Endothelial cell of umbilical vein (primary cell): ENCODE results near the gene FAM111B. TPM values are rescaled to one million over a fixed set of nuclear protein-coding genes. Genes with fewer than 3 reads are reported as not detected.

ENCODE experiments used
- BruUV-seq: library from RNA; stranded (reverse); fragments of 400-500 nt; replicated peaks from 2 replicates; lab custom pipeline; 2021; lab: Mats Ljungman, UMichigan
- CTCF ChIA-PET: fragments of 300-600, 350-600 bp; sonication (Branson Sonifier 250); formaldehyde crosslinking; loops from one replicate; lab custom pipeline; 2021; ENCODE audit warnings: antibody characterized with exemption, inconsistent platforms; lab: Charles Lee
- POLR2A ChIA-PET: fragments of 300-600, 350-600 bp; sonication (Branson Sonifier 250); formaldehyde crosslinking; loops from one replicate; lab custom pipeline; 2021; ENCODE audit warnings: antibody characterized with exemption, inconsistent platforms; lab: Charles Lee
- DNase-seq: peaks from one replicate; pipeline ENCODE4 v3.0.0-alpha.2; 2011; ENCODE audit warnings: low read depth, low spot score
- FAIRE-seq: peaks from 2 replicates; lab custom pipeline; 2011; peaks lifted over from hg19 to GRCh38; lab: Jason Lieb, UNC
- H2AFZ ChIP-seq: 2 replicates; pipeline ENCODE4 v1.6.0; 2012; ENCODE audit warnings: low read depth, low read length, control low read depth, inconsistent platforms
- H3K27ac ChIP-seq: 2 replicates; pipeline ENCODE4 v1.5.1; 2011; ENCODE audit warnings: low read depth, mild to moderate bottlenecking, control low read depth, low read length, moderate library complexity; ENCODE audit not compliant: insufficient read depth
- H3K27me3 ChIP-seq, 2 experiments: 2 replicates each; pipeline versions ENCODE4 v1.6.0 to v1.6.1; 2011; ENCODE audit warnings: low read length in 2 of 2, mixed read lengths in 1 of 2; ENCODE audit not compliant: control insufficient read depth in 2 of 2, insufficient read depth in 2 of 2
- H3K36me3 ChIP-seq, 2 experiments: 2 replicates in 1 of 2; 3 replicates in 1 of 2; pipeline ENCODE4 v1.5.1; 2011; ENCODE audit warnings: low read length in 2 of 2, mild to moderate bottlenecking in 1 of 2, moderate library complexity in 1 of 2; ENCODE audit not compliant: control insufficient read depth in 2 of 2, insufficient read depth in 2 of 2; ENCODE audit errors: extremely low read depth in 1 of 2
- H3K4me1 ChIP-seq: 3 replicates; pipeline ENCODE4 v1.5.1; 2011; ENCODE audit warnings: mild to moderate bottlenecking, low read length; ENCODE audit not compliant: control insufficient read depth, insufficient read depth; ENCODE audit errors: extremely low read depth
- H3K4me2 ChIP-seq: 2 replicates; pipeline ENCODE4 v1.6.1; 2011; ENCODE audit warnings: low read length, control low read depth, mixed read lengths; ENCODE audit not compliant: insufficient read depth
- H3K4me3 ChIP-seq, 3 experiments: fragments of 200-600 bp in 1 of 3; sonication (generic), shearing (Covaris generic) in 1 of 3; replicated peaks in 1 of 3; 2 replicates each; pipeline ENCODE4 v1.5.1; 2011 to 2016; ENCODE audit warnings: control low read depth in 3 of 3, low read length in 3 of 3, mild to moderate bottlenecking in 2 of 3, inconsistent platforms in 1 of 3, low read depth in 1 of 3, moderate library complexity in 1 of 3; ENCODE audit not compliant: insufficient read depth in 1 of 3
- H3K79me2 ChIP-seq: 2 replicates; pipeline ENCODE4 v1.6.0; 2012; ENCODE audit warnings: low read length, inconsistent platforms; ENCODE audit not compliant: control insufficient read depth, insufficient read depth
- H3K9ac ChIP-seq: replicated peaks from 2 replicates; pipeline ENCODE3; 2011; ENCODE audit warnings: low read length, control low read depth; ENCODE audit not compliant: insufficient read depth; ENCODE audit errors: extremely low read depth
- H3K9me1 ChIP-seq: replicated peaks from 3 replicates; pipeline ENCODE4 v1.6.0; 2011; ENCODE audit warnings: mild to moderate bottlenecking, low read length; ENCODE audit not compliant: control insufficient read depth, insufficient read depth; ENCODE audit errors: extremely low read depth
- H3K9me3 ChIP-seq: replicated peaks from 2 replicates; pipeline ENCODE4 v1.5.1; 2012; ENCODE audit warnings: low read length, inconsistent platforms; ENCODE audit not compliant: control insufficient read depth, insufficient read depth
- H4K20me1 ChIP-seq: replicated peaks from 2 replicates; pipeline ENCODE3; 2011; ENCODE audit warnings: mild to moderate bottlenecking, low read length; ENCODE audit not compliant: control insufficient read depth, insufficient read depth; ENCODE audit errors: extremely low read depth
- CTCF ChIP-seq, 2 donors: IDR thresholded peaks; 1 replicate in 1 of 2; 2 replicates in 1 of 2; pipeline ENCODE4 v1.5.1; 2011; ENCODE audit warnings: low read length in 2 of 2, mild to moderate bottlenecking in 2 of 2, moderate library complexity in 2 of 2, control low read depth in 1 of 2, inconsistent platforms in 1 of 2, low read depth in 1 of 2; ENCODE audit not compliant: insufficient read depth in 1 of 2; ENCODE audit errors: extremely low read depth in 1 of 2
- EZH2 ChIP-seq: IDR thresholded peaks from 2 replicates; pipeline ENCODE4 v1.6.1; 2012; ENCODE audit warnings: borderline replicate concordance, low read depth, mild to moderate bottlenecking, moderate library complexity, low read length, inconsistent platforms; ENCODE audit not compliant: severe bottlenecking
- FOS ChIP-seq: IDR thresholded peaks from 2 replicates; pipeline ENCODE4 v1.6.1; 2011; ENCODE audit warnings: mild to moderate bottlenecking, low read length, moderate library complexity, borderline replicate concordance; ENCODE audit not compliant: insufficient read depth
- GATA2 ChIP-seq: IDR thresholded peaks from 2 replicates; pipeline ENCODE4 v1.7.0; 2011; ENCODE audit warnings: low read depth, mild to moderate bottlenecking, moderate library complexity, mixed read lengths, low read length; ENCODE audit not compliant: insufficient read length, insufficient read depth
- JUN ChIP-seq: IDR thresholded peaks from 2 replicates; pipeline ENCODE4 v1.6.1; 2011; ENCODE audit warnings: borderline replicate concordance, low read depth; ENCODE audit not compliant: insufficient read length, insufficient read depth
- MAX ChIP-seq: IDR thresholded peaks from 2 replicates; pipeline ENCODE4 v1.6.1; 2011; ENCODE audit not compliant: insufficient read depth, insufficient read length
- MYC ChIP-seq: IDR thresholded peaks from one replicate; pipeline ENCODE4 v1.6.1; 2011; ENCODE audit warnings: mild to moderate bottlenecking, low read depth, low read length
- POLR2A ChIP-seq: IDR thresholded peaks from 2 replicates; pipeline ENCODE4 v1.6.1; 2012; ENCODE audit warnings: low read depth, mild to moderate bottlenecking, control low read depth, low read length
- POLR2AphosphoS5 ChIP-seq: IDR thresholded peaks from 2 replicates; pipeline ENCODE4 v1.6.1; 2012; ENCODE audit warnings: low read depth, mild to moderate bottlenecking, control low read depth, low read length, moderate library complexity; ENCODE audit not compliant: insufficient read depth
- dilution Hi-C: fragments of 300-500 bp; cut with MboI; formaldehyde crosslinking; loops from one replicate; pipeline ENCODE4 v1.15.0; 2019; ENCODE audit warnings: low sequenced_read_pairs; ENCODE audit not compliant: extremely low pct_ligation_motif_present
- intact Hi-C: fragments of 100-400 bp; cut with micrococcal nuclease; formaldehyde crosslinking; loops from one replicate; pipeline ENCODE4 v1.10.0; 2022
- polyA plus RNA-seq, 4 experiments: library from polyadenylated mRNA; depleted of rRNA in 3 of 4; stranded (reverse) in 3 of 4; unstranded in 1 of 4; fragments of >200 nt; gene quantifications; 2 replicates each; pipeline versions ENCODE4 v1.2.1 to v1.2.3, GENCODE V29; 2011 to 2012; ENCODE audit warnings: missing spikeins in 1 of 4
- total RNA-seq: library from RNA; stranded (reverse); gene quantifications from 2 replicates; pipeline ENCODE4 v1.2.3, GENCODE V29; 2021

FAM111B gene
- total and polyA plus RNA-seq, 2 donors (not counting 3 experiments of a cell fraction or from before 2014, with no cell fraction given): 2.7 to 21.9 TPM

GRCh38 chr11:59141191-59141590 is 34.2 kb downstream of the FAM111B start:
- dilution Hi-C loops (no loop called here), intact Hi-C loops (loop anchor here (5.0 kb wide), 2 partner anchors 416 to 1364 kb away; no protein-coding TSS in a partner anchor)
- H2AFZ ChIP-seq: no peak overlapping the region
- H3K36me3 ChIP-seq: no peaks in the 10 kb centered on the region
- peaks cover 32% of the 10 kb centered on the region for H3K4me1 ChIP-seq
- H3K79me2 ChIP-seq: peaks cover 14% of the 10 kb centered on the region
- FAIRE-seq (no peak), DNase-seq (no peak)
- no peaks in the 10 kb centered on the region for H3K9me3 ChIP-seq
- TF ChIP-seq FOS (no peak), GATA2 (no peak), POLR2AphosphoS5 (no peak), MYC (no peak), MAX (no peak), EZH2 (no peak), JUN (no peak), CTCF (IDR thresholded peaks at IDR 0.05; ENCODE audit: extremely low read depth in 1 of 2, insufficient read depth in 1 of 2, low read depth in 1 of 2, low read length in 2 of 2) (no peak), POLR2A (no peak)
- no peak overlapping the region for H3K4me3 ChIP-seq
- no peaks in the 10 kb centered on the region for H3K27me3 ChIP-seq
- no peaks in the 10 kb centered on the region for H3K9me1 ChIP-seq
- CTCF ChIA-PET: interaction anchor here (1.8 to 6.0 kb wide), 5 partner anchors 15 to 44 kb away, joined by 8 to 66 read pairs (median 21); partner anchors contain the start of gene FAM111B
- H4K20me1 ChIP-seq: no peaks in the 10 kb centered on the region
- POLR2A ChIA-PET: no interaction called here
- H3K9ac ChIP-seq: no peak overlapping the region
- BruUV-seq: no TSS peak
- no peak overlapping the region for H3K4me2 ChIP-seq
- no peak overlapping the region for H3K27ac ChIP-seq
